DMS 273 (cell line): Measurements from ENCODE around the gene PPP1R14D.
"Not testable (repeated sequence)": the region's sequence is repeated elsewhere in the genome, so short reads cannot be mapped to it uniquely, and the experiment has no call there.

Experiments used
- DNase-seq: peaks from one replicate; lab custom pipeline; 2025; ENCODE audit not compliant: unreplicated experiment; lab: John Stamatoyannopoulos, UW

PPP1R14D gene, protein sequence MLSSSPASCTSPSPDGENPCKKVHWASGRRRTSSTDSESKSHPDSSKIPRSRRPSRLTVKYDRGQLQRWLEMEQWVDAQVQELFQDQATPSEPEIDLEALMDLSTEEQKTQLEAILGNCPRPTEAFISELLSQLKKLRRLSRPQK

DNA sequence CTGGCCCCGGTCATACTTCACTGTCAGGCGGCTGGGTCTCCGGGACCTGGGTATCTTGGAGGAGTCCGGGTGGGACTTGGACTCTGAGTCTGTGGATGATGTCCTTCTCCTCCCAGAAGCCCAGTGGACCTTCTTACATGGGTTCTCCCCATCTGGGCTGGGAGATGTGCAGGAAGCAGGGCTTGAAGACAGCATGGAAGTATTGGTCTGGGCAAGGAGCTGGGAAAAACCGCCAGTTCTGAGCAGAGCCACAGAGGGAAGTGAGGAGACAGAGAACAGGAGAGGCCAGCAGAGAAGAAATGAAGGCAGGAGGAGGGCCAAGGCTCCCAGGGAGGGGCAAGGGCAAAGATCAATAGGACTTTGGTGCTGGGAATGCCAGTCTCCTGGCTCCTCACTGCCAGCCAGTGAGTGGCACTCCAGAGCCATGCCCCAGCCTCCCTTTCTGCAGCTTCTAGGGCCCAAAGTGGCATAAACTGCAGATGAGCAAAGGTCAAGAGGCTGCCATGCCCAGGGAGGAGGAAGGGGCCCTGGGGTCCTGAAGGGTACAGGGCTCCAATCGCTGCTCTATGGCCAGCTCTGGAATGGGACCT is at the start of gene PPP1R14D:
PPP1R14D (minus strand) TSS at position 262 of the 590 bp plus-strand sequence; CDS start at position 195, 67 bp downstream.
- no peak for DNase-seq

DNA sequence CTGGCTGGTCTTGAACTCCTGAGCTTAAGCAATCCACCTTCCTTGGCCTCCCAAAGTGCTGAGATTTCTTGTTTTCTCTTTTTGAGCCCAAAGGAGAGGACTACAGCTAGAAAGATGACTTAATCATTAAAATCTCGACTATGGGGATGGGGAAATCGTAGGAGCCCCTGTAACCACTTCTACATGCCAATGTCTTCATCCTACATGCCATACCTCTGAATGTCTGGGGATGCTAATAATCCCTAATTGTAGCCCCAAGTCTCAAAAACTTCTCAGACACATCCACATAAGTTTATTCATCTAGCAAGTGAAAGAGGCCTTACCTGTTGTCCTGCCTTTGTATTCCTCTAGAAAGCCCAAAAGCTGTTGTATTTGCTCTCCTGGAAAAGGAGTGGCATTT is 49.2 kb upstream of the PPP1R14D start:
- no peak for DNase-seq

DNA sequence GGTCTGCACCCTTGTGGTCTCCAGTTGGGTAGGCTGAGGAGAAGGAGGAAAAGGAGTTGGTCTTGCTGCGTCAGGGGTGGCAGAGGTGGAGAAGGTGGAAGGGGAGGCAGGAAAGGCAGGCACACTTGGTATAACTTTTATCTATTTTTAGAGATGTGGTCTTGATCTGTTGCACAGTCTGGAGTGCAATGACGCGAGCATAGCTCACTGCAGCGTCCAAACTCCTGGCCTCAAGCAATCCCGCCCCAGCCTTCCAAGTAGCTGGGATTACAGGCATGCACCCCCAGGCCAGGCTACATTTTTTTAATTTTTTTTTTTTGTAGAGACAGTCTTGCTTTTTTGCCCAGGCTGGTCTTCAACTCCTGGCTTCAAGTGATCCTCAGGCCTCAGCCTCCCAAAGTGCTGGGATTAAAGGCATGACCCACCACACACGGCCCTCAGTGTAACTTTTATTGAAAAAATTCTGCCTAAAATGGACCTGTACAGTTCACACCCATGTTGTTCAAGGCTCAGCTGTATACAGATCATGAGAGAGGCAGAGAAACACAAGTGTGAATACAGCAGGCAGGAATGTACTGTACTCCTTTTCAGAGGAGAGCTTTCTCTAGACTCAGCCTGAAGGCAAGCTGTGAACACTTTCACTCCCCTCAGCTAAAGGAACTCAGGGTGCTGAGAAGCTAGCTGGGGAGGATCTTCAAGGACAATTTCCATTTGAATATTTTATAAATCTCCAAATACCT is 47.7 kb upstream of the PPP1R14D start:
- no peak for DNase-seq

DNA sequence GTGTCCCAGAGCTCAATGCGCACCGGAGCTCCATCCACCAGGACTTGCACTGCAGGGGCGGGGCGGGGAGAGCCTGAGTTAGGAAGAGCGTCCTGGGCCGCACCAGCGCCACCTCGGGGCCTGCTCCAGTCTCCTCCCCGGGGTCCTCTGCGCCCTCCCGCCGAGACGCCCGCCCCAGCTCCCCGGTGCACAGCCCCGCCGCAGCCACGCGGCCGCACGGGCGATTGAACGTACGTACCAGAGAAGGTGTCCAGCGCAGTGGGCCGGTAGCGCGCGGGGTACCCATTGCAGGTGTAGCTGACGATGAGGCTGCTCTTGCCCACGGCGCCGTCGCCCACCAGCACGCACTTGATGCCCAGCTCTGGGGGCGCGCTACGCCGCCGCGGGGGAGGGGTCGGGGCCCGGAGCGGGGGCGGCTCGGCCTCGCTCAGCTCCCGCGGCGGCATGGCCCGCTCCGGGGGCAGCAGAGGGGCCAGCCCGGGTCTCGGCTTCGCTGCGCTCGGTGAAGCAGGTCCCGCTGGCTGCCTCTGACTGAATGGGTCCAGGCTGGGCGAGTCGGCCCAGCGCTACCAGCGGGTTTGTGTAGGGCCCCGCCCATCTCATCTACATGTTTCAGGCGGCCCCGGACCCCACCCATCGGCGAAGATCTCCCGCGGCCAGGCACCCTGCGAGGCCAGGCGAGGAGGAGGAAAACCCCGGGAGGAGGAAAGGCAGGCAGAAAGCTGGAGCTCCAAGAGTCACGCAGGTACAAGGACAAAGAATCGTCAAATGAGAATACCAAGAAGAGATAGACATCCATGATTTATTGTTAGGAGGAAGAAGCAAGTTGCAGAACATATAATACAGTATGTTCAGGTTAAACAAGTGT is 45.4 kb upstream of the PPP1R14D start, which contains the start of gene RHOV:
RHOV (minus strand) TSS at position 541 of the 868 bp plus-strand sequence; CDS start at position 446, 95 bp downstream.
- DNase-seq = peak; percentile 75

DNA sequence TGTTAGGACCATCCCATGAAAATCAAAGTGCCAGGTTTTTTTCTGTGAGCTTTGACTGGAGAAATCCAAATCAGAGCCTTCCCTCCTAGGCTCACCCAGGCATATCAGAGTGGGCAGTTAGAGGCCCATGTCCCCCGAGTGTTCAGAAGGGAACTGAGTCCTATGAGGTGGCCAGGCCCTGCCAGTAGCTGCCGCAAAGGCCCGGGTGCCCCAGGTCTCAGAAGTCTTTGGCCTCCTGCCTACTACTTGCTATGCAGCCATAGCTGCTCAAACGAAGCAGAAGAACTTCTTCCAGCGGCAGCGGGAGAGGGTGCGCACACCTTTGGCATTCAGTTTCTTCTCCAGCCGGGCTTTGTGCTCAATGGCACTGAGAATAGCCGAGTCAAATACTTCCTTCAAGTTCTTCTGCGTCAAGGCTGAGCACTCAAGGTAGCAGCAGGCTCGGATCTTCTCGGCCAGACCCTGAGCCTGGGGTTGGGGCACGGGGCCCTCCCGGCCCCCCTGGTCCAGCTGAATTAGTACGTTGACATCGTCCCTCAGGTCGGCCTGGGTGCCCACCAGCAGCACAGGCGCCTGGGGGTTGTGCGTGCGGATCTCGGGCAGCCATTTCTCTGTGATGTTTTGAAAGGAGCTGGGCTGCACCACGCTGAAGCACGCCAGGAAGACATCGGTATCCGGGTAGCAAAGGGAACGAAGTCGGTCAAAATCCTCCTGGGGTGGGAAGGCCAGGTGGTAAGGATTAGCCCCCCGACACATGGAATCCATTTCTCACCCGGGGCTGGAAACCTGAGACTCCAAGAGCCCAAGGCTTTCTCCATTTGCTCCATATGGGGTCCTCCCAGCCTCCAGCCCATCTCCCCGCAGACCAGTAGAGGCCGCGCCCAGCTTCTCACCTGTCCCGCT is 44.5 kb upstream of the PPP1R14D start:
- no peak for DNase-seq

DNA sequence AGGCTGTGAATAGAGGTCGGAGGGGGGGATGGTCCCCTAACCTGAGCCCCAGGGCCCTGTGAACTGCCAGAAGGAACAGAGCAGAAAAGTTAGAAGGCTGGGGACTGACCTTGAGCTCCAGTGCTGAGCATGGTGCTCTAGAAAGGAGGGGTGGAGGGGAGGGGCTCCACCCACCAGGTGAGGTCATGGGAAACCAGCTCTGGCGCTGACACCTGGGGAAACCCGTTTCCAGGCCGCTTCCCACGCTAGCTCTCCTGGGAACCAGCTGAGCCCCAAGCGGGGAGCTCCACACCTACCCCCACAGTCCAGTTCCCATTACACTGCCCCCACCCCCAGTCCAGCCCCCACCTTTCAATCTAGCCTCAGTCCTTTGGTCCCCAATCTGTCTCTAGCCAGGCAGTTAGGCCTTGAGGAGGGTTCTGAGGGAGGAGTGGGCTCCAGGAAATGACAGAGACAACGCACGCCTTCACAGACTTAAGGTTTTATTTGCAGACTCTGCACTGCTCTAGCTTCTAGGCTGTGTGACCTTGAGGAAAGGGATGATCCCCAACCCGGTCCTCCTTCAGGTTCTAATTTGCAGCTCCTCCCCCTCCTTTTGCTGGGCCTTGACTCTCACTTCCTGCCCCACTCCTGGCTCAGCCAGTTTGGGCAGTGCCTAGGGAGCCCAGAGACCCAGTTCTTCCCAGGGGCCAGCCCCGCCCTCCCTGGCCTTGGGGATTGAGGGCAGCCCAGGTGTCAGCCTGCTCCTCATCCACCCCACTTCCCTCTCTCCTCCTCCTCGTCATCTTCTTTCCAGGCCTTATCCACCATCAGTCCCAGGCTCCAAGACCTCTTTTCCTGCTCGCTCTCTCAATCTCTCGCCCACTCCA is 43.5 kb upstream of the PPP1R14D start:
- DNase-seq = no peak

DNA sequence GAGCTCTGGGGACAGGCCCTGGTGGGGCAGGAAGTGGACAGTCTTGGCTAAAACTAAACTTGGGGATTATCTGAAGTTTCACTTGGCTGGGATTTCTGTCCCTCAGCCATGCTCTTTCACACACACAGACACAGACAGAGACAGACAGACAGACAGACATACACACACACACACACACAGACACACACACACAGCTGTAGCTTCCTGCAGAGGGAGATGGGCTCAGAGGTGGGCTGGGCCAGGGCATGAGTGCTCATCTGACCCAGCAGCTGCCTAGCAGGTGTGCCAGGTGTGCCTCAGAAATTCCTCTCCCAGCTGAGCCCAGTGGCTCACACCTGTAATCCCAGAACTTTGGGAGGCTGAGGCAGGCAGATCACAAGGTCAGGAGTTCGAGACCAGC is 42.2 kb upstream of the PPP1R14D start:
- DNase-seq = no peak

DNA sequence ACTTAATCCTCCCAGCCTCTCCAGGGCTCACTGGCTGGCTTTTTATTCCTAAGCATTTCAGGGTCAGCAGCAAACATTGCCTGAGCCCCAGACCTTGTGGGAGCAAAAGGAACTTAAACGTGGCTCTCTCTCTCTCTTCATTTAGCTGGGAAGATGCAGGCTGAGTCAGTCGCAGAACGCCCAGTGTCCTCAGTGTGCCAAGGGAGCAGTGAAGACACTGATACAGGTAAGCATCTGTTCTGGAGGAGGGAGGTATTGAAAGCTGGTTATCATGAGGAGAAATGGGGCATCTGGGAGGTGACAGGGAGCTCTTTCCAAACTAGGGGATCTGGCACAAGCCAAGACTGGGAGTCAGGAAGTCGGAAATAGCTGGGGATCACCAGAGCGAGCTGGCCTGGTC is 41.2 kb upstream of the PPP1R14D start:
- no peak for DNase-seq

DNA sequence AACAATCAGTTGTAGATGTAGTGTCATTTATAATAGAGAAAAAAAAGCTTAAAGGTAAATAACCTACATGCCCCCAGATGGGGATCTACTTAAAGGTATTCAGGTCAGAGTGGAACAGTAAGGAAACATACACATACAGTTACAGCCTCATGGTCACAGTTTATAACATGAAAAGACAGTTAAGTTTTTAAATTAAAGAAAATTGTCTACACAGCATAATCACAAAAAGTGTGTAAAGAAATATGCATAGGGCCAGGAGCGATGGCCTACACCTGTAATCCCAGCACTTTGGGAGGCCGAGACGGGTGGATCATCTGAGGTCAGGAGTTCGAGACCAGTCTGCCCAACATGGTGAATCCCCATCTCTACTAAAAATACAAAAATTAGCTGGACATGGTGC is 38.7 kb upstream of the PPP1R14D start:
- no peak for DNase-seq

DNA sequence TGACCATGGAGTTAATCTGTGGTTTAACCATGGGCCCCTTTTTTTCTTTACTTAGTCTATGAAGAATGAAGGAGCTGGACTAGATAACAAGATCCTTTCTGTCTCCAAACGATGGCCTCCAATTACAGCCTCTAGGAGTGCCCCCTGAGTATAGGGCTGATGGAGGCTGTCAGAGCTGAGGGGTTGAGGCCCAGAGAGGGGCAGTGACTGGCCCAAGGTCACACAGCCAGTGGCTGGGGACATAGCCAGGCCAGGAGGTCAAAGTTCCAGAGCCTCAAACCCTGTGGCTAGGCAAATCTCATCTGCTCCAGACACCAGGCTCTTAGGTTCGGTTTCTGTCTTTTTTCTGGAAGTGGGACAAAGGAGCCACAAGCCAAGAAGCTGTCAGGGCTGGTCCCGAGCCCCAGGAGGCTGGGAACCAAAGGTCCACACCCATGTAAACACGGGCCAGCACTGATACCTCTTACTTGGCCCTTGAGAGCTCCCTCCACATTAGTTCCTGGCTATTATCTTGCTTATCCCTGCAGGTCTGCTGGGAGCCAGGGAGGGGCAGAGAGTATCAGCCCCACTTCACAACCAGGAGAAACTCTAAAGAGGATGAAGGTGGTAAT is 35.3 kb upstream of the PPP1R14D start:
- DNase-seq = no peak

DNA sequence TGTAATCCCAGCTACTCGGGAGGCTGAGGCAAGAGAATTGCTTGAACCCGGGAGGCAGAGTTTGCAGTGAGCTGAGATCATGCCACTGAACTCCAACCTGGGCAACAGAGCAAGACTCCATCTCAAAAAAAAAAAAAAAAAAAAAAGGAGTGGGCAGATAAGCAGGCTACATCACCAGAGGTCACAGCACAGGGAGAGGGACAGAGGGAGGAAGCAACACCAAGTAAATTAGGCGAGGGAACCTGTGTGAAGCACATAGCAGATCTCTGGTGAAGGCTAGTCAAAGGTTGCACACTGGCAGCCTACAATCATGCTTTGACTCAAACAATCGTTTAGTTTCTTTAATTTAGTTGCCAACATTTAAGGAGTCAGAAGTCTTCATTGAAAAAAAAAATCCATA is 32.6 kb upstream of the PPP1R14D start:
- DNase-seq = not testable (repeated sequence)

DNA sequence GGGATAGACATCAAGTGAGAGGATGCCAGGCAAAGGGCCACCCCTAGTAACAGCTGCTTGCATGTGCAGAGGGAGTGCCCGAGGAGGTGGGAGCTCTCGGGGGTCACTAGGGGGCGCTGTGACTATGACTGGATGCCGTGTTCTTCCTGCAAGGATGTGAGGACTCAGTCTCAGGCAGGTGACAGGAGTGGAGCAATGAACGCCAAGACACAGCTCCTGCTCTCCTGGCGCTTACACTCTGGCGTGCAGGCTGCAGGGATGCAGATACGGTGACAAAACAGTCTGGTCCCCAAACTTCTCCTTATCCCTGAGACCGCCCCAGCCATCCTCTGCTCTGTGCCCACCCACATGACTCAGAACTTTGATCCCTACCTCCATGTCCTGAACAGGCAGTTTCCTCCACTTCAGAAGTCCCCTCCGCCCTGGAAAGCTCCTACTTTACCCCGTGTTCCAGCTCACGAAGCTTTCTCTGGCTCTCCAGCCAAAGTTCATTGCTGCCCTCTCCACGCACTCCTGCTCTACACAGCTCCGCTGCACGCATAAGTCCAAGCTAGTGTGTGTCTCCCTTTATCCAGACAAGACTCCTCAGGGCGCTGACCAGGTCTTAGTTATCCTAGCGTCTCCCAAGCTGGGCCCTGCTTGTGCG is 30.8 kb upstream of the PPP1R14D start:
- DNase-seq = peak; percentile 83

DNA sequence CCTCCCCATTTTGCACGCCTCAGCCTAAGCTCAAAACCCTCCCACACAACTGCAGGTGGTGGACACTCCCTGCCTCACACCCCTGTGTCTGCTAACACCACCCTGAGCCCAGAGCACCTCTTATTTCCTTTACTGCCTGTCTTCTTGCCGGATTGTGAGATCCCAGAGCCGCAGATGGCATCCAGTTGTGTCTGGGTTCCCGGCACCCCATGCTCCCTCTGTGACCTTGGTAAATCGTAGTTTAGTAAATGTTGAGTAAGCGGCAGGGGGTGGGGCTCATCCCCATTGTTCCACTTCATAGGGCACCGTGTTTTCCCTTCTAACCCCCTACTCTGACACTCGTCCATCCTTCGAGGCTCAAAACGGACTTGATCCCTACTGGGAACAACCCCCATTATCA is 30.2 kb upstream of the PPP1R14D start:
- no peak for DNase-seq

DNA sequence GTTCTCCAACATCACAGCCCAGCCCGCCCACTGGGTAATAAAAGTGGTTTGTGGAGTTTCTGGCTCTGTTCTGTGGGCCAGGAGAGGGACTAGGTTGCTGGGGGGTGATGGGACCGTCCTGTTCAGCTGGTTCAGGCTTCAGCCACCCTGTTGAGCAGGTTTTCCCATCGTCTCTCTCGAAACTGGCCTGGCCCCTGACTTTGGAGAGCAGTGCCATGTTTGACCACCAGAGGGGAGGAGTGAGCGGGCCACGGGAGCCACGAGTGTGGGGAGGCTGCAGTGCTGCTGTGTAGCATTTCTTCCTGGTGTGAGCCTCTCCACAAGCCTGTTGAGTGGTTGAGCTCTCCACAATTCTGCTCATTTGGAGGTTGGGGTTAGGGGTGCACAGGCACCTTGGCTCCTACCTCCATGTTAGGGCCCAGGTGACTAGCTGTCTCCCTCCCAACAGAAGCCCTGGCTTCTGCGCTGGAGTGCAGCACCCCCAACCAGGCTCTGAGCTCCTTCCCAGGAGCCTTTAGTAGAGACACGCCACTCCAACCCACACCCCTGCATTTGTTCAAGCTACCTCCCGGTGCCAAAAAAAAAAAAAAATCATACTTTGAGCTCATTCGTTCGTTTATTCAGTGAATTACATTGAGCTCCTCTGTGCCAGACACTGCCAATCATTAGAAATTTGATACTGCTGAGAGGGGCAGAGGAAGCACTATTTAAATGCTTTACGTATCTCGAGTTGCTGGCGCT is 29.3 kb upstream of the PPP1R14D start:
- peak; percentile 79 for DNase-seq

DNA sequence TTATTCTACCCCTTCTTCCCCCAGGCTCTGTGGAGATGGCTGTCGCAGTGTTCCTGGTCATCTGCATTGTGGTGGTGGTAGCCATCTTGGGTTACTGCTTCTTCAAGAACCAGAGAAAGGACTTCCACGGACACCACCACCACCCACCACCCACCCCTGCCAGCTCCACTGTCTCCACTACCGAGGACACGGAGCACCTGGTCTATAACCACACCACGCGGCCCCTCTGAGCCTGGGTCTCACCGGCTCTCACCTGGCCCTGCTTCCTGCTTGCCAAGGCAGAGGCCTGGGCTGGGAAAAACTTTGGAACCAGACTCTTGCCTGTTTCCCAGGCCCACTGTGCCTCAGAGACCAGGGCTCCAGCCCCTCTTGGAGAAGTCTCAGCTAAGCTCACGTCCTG is 28.2 kb upstream of the PPP1R14D start:
- DNase-seq = no peak

DNA sequence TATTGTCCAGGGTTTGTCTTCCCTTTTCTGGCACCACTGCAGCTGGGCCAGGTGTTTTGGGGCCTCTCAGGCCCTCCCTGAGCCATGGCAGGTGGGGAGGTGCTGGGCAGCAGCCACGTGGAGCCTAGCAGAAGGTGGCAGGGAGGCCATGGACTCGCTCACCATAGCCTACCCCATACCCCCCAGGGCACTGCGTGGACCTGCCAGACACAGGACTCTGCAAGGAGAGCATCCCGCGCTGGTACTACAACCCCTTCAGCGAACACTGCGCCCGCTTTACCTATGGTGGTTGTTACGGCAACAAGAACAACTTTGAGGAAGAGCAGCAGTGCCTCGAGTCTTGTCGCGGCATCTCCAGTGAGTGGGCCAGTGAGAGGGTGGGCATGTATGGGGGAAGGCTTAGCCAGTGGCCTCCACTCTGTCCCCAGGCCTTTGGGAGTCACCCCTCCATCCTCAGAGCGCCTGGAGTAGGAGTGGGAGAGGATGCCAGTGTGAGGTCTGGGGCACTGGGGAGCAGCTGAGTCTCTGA is 27.3 kb upstream of the PPP1R14D start:
- no peak for DNase-seq

DNA sequence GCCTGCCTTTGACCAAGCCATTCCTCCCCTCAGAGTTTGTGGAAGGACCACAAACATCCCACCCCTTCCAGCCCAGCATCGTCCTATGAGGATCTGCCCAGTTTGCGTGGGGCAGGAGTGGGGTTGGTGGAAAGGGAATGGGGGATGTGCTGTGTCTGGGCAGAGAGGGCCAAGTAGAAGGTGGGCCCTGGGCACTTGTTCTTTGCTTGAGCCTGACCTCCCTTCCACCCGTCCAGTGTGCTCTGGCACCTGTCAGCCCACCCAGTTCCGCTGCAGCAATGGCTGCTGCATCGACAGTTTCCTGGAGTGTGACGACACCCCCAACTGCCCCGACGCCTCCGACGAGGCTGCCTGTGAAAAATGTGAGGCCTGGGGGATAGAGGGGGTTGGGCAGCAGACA is 25.7 kb upstream of the PPP1R14D start:
- DNase-seq = no peak
